Measurements from ENCODE around the gene PTPRG. TPM values are rescaled to one million over a fixed set of nuclear protein-coding genes. Genes with fewer than 3 reads are reported as not detected.

Gene PTPRG
- total and polyA plus RNA-seq, 7 donors = 0.69 to 76.3 (median 62.7) TPM

- 91 to 92% methylated on average over 1 of the region's 1 CpG for WGBS, 2 donors
- intact Hi-C loops (cut with DNase I) = no loop called here
- H3K27me3 ChIP-seq = no peaks in the 10 kb centered on the region
Observed at GRCh38 chr3:62248734-62249483, 687.5 kb downstream of the PTPRG start.

GRCh38 chr3:62249484-62249776 lies 688.1 kb downstream of the PTPRG start:
- Histone ChIP-seq H3K27me3 (no peaks in the 10 kb centered on the region), H3K4me3 (no peak overlapping the region), H3K9me3 (no peaks in the 10 kb centered on the region), H3K36me3 (no peaks in the 10 kb centered on the region), H3K4me1 (peaks cover 0 to 18% (median 4%) of the 10 kb centered on the region in 4 donors), H3K27ac (no peak overlapping the region)
- intact Hi-C loops (cut with DNase I) = no loop called here
- no peak for DNase-seq
- WGBS, 2 donors = 76 to 83% methylated on average over 1 of the region's 1 CpG
- TF ChIP-seq POLR2AphosphoS5 (IDR thresholded peaks at IDR 0.05) (no peak), EP300 (IDR thresholded peaks at IDR 0.05) (no peak), CTCF (IDR thresholded peaks at IDR 0.05) (no peak), POLR2A (IDR thresholded peaks at IDR 0.05) (no peak)

More at GRCh38 chr3:62248734-62249483, 687.5 kb downstream of the PTPRG start:
- no peaks in the 10 kb centered on the region for H3K36me3 ChIP-seq
- no peak overlapping the region for H3K4me3 ChIP-seq
- H3K4me1 ChIP-seq = peaks cover 0 to 18% (median 4%) of the 10 kb centered on the region in 4 donors
- H3K9me3 ChIP-seq = no peaks in the 10 kb centered on the region
- no peak for DNase-seq
- TF ChIP-seq EP300 (IDR thresholded peaks at IDR 0.05) (no peak), POLR2AphosphoS5 (IDR thresholded peaks at IDR 0.05) (no peak), POLR2A (IDR thresholded peaks at IDR 0.05) (no peak), CTCF (IDR thresholded peaks at IDR 0.05) (no peak)
- H3K27ac ChIP-seq = no peak overlapping the region

- H3K4me1 ChIP-seq = peaks cover 0 to 18% (median 4%) of the 10 kb centered on the region in 4 donors
- no peaks in the 10 kb centered on the region for H3K9me3 ChIP-seq
- no peak overlapping the region for H3K4me3 ChIP-seq
- no peaks in the 10 kb centered on the region for H3K36me3 ChIP-seq
- 95 to 96% methylated on average over 2 of the region's 2 CpGs for WGBS, 2 donors
- TF ChIP-seq CTCF (IDR thresholded peaks at IDR 0.05) = no peak
- TF ChIP-seq POLR2AphosphoS5 (IDR thresholded peaks at IDR 0.05) = no peak
- no peak for TF ChIP-seq EP300 (IDR thresholded peaks at IDR 0.05)
- no peak for TF ChIP-seq POLR2A (IDR thresholded peaks at IDR 0.05)
- DNase-seq = no peak
- no peak overlapping the region for H3K27ac ChIP-seq
- H3K27me3 ChIP-seq = no peaks in the 10 kb centered on the region
- intact Hi-C loops (cut with DNase I) = no loop called here
Observed at GRCh38 chr3:62249855-62250543, 688.6 kb downstream of the PTPRG start.

- no peak overlapping the region for H3K4me3 ChIP-seq
- intact Hi-C loops (cut with DNase I) = no loop called here
- DNase-seq = no peak
- no peak overlapping the region for H3K27ac ChIP-seq
- H3K36me3 ChIP-seq = peaks cover 0 to 8% (median 0%) of the 10 kb centered on the region in 4 donors
- 52 to 79% methylated on average over 2 of the region's 2 CpGs for WGBS, 2 donors
- peaks cover 0 to 4% (median 0%) of the 10 kb centered on the region in 4 donors for H3K4me1 ChIP-seq
- H3K9me3 ChIP-seq = no peaks in the 10 kb centered on the region
- TF ChIP-seq POLR2A (IDR thresholded peaks at IDR 0.05) (no peak), CTCF (IDR thresholded peaks at IDR 0.05) (no peak), EP300 (IDR thresholded peaks at IDR 0.05) (no peak), POLR2AphosphoS5 (IDR thresholded peaks at IDR 0.05) (no peak)
- H3K27me3 ChIP-seq = no peaks in the 10 kb centered on the region
Observed at GRCh38 chr3:62252438-62253157, 691.2 kb downstream of the PTPRG start.
